ENCODE results near the gene DQX1.

DNA sequence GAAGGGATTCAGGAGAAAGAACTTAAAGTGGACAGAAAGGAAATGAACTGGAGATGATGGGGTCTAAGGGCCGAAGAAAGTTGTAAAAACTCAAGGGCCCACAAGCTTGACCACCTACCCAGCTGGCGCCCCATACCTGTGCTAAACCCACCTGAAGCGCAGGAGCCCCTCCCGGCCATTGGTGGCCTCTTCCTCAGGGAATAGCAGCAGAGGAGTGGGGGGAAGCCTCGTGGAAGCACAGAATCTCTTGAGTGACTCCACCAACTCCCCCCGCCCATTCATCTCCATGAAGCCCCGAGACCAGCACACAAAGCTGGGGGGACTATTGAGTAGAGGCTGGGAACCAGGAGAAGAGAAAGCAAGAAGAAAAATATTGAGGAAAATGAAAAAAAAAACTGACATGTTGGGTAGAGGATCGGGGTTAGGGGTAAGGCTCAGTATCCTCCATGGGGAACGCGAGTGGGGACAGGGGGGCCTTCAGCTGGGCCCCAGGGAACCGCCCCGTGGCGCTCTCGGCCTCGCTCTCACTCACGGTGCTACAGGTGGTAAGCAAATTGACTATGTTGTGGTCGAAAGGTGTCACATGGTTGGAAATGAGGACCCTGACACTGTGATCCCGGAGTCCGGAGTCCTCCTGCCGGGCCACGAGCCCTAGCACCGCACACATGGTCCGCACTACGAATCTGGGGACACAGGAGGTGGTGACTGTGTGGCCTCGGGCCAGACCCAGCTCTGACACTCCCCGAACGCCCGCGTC lies 2.7 kb upstream of the DQX1 start:
- TF ChIP-seq, protein P1, sequence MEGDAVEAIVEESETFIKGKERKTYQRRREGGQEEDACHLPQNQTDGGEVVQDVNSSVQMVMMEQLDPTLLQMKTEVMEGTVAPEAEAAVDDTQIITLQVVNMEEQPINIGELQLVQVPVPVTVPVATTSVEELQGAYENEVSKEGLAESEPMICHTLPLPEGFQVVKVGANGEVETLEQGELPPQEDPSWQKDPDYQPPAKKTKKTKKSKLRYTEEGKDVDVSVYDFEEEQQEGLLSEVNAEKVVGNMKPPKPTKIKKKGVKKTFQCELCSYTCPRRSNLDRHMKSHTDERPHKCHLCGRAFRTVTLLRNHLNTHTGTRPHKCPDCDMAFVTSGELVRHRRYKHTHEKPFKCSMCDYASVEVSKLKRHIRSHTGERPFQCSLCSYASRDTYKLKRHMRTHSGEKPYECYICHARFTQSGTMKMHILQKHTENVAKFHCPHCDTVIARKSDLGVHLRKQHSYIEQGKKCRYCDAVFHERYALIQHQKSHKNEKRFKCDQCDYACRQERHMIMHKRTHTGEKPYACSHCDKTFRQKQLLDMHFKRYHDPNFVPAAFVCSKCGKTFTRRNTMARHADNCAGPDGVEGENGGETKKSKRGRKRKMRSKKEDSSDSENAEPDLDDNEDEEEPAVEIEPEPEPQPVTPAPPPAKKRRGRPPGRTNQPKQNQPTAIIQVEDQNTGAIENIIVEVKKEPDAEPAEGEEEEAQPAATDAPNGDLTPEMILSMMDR (IDR thresholded peaks at IDR 0.05) = no peak
- TF ChIP-seq POLR2A (IDR thresholded peaks at IDR 0.05) = no peak
- no peak for TF ChIP-seq POLR2AphosphoS5 (IDR thresholded peaks at IDR 0.05)

Data from suprapubic skin (tissue), 4 donors.